Measurements from ENCODE around the gene TMEM163.

Gene TMEM163

DNA sequence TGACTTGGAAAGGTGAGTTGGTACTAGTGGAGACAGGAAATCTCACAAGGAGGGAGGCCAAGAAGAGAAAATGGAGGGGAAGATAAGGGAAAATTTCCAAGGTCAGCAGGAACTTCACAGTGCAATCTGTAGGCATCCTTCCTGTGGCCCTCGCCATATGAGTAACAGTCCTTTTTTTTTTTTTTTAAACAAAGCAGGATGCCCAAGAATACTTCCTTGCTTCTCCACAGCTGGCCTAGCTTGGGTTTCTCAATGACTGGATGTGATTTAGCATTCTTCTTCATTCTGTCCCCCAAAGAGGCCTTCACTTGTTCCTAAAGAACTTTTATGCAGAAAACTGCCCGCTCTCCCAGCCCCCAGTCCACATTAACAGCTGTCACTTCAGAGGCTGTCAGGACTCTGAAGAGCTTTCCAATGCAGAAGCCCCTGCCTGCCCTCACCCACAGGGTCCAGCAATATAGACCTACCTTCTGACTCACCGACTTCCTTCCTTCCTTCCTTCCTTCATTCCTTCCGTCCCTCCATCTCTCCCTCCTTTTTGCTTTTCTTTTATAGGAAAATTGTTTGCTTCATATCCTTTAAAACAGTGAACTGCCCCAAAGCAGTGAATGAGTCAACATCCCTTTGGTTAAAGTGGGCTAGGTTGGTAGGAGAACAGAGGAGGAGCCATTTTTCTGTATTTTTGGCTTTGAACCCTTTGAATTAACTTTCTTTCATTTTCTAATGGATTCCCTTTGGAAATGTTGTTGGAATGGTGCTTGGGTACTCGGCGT is 292.9 kb downstream of the TMEM163 start:
- DNase-seq = no peak

DNA sequence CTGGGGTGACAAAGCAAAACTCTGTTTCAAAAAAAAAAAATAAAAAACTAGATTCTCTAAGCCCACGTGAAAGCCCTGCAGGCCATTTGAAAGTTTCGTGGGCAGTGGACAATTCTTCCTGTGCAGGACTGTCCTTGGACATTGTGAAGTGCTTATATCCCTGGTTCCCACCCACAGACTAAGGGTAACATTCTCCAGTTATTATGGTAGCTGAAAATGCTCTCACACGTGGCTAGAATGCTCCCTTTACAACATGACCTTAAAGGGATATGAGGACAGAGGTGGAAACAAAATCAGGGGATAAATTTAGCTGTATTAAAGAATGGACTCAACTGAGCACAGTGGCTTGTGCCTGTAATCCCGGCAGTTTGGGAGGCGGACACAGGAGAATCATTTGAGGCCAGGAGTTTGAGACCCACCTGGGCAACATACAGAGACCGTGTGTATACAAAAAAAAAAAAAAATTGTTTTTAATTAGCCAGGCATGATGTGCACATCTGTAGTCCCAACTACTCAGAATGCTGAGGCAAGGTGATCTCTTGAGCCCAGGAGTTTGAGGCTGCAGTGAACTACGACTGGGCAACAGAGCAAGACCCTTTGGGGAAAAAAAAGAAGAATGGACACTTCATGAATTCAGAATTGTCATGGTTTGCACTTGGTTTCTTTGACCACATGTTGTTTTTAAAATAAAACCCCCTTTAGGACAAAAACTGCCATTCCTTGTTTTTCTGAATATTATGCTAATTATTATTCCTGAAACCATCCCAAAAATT is 297.1 kb downstream of the TMEM163 start:
- DNase-seq = no peak

DNA sequence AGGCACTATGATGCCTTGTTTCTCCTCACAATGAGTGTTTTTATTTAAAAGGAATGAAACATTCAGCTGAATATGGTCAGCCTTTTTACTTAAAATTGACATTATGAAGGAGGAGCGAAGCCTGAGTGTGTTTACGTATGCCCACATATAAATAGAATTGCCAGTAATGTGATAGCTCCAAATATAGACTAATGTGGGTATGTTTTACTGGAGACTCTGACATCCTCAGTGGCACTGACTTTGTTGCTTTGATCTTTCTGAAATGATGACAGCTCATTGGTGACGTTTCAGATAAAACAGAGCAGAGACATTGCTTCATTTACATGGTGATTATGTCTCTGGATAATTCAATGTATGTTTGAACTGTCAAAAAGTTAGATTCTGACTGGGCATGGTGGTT is 297.9 kb downstream of the TMEM163 start:
- no peak for DNase-seq

DNA sequence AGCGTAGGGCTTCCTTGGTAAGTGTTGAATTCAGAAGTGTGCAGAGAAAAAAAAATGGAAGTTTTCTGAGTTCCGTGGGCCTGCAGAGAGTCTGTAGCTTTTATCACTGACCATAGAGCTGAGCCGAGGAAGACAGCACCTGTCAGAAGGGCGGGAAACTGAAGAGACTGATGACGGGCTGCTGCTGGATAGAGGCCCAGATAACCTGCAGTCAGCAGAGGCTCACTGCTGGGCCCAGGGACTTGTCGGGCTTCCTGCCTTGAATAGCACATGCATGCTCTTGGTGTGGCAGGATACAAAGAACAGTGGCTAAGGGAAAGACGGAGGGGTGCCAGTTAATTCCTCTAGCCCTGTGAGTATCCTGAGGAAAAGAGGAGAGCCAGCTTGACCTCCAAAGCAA is 298.5 kb downstream of the TMEM163 start:
- DNase-seq = no peak

DNA sequence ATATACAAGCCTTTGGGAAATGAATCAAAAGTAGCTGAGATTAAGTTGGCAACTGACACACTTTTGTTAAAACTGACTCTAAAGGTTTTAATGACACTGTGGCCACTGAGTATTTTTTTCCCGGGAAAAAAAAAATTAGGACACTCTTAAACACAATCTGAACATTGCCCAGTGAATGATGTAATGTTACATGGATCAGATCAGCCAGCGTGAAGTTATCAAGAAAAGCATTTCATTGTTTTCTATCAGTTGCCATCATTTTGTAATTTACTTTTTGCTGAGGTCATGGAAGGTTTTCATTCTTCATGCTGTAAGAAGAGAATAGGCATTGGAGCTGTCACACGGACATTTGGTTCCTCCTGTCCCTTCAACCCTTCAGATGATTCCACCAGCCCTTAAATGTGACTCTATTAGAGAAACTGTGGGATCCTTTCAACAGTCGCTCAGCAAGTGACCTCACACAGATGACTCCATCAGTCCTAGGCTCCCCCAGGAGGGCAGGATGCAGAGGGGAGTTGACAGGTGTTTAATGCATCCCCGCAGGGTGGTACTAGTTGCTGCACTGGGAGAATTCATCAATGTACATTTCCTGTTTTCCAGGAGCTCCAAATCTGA is 300.7 kb downstream of the TMEM163 start:
- DNase-seq = no peak

DNA sequence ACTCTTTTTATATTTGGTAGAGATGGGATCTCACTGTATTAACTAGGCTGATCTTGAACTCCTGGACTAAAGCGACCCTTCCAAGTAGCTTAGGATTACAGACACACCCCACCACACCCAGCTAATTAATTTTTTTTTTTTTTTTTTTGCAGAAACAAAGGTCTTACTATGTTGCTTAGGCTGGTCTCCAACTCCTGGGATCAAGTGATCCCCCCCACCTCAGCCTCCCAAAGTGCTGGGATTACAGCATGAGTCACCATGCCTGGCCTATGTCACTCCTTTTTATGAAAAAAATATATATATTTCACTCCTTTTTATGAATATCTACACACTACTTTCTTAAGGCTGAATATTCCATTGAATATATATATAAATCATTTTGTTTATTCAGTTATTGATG is 302.2 kb downstream of the TMEM163 start:
- DNase-seq = no peak

DNA sequence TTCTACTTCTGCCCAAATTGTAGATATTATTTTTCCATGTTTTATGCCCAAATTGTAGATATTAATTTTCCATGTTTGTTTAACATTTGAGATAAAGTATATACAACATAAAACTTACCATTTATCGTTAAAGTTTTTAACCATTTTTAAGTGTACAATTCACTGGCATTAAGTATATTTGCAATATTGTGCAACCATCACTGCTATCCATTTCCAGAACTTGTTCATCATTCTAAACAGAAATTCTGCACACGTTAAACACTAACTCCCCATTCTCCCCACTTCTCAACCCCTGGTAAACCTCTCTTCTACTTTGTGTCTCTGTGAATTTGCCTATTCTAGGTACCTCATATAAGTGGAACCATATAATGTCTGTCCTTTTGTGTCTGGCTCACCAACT is 302.8 kb downstream of the TMEM163 start:
- no peak for DNase-seq

DNA sequence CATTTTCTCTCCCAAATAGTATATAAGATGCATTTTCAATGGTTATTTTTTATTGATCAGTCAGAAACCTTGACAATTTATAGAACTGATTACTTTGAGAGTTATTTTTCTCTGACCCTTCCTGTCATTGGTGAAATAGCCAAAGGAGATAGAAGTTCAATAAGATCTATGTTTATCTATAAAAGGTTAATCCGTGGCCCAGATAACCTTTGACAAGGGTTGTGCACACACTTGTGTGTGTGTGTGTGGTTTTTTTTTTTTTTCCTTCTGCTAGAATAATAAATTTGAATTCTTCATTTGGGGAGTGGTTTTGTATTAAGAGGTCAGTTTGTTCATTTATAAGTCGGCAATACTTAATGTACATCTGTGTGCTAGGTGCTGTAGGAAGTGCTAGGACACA is 304.9 kb downstream of the TMEM163 start:
- DNase-seq = no peak

DNA sequence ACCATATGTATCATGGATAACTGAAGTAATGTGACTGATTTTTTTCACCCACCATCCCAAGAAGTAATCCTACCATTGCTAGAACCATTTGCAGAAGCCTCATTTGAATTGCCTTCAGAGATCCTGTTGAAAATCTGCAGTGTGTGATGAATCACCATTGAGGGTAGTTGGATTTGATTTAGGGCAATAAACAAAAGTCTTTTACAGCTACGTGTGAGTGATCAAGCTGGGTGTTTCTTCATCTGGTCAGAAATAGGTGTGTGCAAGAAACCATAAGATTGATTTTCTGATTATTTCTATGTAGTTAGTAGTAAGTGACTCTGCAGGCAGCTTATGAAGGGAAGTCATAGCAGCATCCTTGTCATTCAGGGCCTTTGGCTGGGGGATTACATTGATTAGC is 305.4 kb downstream of the TMEM163 start:
- DNase-seq = no peak

DNA sequence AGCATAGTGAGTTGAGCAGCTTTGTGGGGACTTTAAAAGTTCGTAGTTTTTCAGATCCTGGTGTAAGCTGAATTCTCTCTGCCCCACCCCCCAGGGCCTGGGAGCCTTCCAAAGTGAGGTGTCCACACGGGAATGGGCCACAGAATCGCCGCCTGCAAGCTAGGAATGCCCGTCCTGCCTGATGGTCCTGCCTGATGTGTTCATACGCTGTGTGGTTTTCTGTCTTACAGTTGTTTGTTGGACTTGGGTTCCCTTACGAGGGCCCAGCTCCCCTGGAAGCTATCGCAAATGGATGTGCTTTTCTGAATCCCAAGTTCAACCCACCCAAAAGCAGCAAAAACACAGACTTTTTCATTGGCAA is 306.2 kb downstream of the TMEM163 start:
- no peak for DNase-seq

DNA sequence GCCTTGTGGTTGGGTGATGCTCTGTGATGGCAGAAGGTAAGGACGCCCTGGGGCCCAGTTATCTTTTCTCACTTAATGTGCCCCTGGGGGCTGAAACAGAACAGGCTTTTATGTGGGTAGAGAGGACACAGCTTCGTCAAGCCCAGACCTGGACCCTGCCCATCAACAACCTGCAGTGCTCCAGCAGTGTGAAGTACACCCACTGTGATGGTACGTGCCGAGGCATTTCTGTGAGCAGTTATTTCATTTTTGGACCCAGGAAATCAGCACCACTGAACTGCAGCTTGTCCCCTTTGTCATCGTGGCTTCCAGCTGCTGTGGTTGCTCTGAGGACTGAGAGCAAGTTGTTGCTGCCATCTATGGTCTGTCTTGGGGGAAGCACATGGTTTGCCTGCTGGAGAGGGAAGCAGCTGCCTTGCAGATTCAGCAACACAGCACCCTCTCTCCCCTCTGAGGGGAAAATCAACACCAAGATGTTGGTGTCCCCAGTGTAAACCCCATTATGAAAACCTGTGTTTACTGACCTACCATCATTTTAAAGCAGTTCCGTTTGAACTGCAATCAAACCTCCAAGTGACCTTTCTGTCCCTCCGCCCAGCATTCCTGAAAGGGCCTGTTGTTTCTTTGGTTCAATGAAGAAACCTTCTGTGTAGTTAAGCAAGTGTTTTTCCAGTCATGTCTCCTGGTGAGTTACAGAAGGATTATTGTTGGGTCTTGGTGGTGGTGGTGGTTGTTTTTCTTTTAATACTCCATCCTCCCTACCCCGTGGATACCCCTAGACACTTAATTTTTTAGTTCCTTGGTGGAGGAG is 306.8 kb downstream of the TMEM163 start:
- DNase-seq = peak; percentile 41

DNA sequence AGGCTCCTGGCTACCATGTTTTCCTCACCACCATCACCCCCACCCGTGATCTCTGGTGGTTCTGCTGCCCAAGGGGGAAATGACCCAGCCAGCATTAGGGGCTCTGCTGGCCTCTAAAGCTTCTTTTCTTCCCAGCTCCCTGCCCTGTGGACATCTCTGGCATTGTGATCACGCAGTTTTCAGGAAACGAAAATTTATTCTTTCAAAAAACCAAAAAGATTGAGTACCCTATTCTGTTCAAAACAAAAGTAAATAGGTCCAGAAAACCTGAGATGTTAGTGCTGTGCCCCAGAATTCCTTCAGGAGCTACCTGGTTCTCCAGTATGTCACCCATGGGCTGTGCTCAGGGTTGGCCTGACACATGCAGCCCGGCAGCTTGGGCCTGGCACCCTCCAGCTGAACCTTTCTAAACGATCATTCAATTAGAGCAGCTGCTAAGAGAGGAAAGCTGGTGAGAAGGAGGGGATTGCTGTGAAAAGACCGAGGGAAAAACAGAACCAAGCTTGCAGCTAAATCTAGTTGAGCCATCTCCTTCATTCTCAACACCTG is 307.4 kb downstream of the TMEM163 start:
- no peak for DNase-seq

DNA sequence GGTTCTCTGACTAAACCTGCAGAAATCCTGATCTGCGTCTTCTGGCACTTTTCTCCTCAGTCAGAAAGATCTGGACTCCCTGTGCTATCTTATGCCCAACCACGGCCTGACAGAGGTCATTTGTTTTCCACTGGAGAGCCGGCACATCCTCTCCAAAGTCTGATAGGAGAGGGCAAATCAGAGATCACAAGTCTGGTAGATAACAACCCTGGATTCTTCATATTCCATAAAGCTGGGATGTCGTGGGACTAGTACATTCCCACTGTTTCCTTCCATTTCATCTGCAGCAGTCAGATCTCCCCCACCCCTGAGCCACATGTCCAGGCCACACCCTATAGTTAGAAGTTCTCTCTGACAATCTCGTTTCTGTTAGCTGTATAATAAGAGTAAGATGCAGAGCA is 308.0 kb downstream of the TMEM163 start:
- DNase-seq = no peak

DNA sequence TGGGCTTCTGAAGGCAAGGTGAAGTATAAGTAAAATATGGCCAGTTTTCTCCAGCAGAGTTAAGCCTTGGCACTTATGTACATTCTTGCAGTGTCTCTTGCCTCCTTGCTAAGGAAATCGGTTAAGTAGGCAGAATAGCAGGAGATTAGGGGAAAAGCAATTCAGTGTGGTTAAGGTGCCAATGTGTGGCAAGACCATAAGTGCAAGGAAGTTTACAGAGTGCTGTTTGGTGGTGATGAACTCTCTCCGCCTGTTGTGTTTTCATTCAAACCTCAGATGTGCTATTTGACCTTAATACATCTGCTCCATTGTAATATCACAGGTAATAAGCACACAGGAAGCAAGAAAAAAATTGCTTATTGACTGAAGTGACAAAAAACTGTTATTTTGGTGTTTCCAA is 308.8 kb downstream of the TMEM163 start:
- no peak for DNase-seq

DNA sequence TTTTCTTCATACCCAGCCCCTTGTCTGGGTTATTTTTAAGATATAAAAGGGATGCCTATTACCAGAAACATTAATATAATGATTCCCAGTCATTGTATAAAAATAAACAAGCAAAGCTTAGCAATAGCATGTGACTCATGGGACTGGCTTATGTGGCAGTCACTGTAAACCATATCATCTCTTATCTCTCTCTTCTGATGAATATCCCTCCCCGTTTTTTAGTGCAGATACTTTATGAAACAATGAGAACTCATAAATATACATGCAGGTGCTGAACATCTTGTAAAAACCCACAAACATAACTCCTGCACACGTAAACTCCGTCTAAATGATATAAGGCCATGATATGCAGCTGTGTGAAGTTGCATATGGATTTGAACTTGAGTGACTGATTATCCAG is 310.0 kb downstream of the TMEM163 start:
- DNase-seq = no peak

DNA sequence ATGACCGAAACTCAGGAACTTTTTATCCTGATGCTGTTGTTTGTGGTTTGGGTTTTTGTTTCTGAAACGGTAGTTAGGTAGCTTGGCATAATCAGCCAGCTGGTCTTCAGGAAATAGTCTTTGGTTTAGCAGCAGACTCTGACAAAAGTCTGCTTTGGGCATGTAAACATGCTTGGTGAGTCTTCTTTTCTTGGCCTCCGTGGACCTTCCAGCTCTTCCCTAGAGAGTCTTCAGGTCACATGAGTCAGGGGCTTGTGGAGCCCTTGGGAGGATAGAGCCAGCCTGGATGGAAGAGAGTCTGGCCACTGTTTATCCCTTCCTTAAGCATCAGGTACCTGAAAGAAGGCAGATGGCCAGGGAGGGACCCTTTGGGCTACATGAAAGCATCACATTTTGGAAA is 310.4 kb downstream of the TMEM163 start:
- no peak for DNase-seq

DNA sequence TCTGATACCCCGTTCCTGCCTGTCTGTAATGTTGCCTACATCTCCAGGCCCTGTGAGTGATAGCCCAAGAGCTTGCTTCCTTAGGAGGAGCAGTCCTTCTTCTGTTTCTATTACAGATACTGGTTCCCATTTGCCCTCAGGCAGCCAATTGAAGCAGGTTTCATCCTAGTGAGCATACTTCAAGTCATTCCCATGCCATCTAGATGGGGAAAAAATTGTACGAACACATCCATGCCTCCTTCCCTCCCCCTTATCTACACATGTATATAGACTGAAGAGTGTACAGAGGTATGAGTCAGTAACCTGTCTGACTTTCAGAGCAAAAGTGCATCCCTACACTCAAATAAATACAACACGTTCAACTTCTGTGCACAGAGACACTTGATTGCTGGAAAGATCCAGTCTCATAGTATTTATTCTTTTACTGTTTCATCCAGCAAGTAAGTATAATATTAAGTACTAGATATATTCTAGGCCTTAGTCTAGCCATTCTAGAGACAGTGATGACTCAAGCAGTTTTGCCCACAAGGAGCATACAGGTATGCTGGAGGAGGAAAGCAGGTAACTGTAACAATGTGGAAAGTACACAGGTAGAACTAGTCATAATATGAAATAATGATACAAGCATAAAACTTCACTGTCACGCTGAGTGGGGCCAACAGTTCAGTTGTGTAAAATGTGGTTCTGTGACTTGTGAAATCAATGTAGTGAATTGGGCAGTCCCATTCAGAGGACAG is 311.5 kb downstream of the TMEM163 start:
- DNase-seq = no peak

DNA sequence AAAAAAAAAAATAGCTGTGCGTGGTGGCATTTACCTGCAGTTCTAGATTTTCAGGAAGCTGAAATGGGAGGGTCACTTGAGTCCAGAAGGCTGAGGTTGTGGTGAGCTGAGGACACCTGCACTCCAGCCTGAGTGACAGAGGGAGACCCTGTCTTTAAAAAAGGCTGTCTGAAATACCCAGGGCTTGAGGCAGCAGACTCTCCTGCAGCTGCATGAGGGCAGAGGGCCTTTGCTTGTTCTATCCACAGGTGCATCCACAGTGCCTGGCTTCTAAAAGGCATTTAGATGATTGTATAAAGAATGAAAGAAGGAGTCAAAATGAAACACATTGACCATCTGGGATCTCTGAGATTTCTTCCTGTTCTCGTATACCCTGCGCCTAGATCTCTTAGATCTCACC is 312.1 kb downstream of the TMEM163 start:
- no peak for DNase-seq

DNA sequence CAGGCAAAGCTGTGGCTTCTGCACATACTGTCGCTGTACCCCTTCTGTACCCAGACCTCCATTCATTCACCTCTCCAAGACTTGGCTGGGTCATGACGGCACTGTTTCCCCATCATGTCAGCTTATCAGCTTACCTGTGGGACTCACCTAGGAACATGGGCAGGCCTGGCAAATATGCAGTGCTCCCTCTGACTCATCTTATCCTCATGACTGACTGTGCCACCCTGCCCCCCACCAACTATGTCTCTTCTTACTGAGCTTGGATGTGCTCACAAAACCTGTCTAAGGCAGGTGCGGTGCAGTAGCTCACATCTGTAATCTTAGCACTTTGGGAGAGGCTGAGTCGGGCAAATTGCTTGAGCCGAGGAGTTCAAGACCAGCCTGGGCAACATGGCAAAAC is 312.5 kb downstream of the TMEM163 start:
- DNase-seq = no peak
